Esophagus (tissue), 2 donors: ENCODE results near the gene INPP4A. TPM values are rescaled to one million over a fixed set of nuclear protein-coding genes. Genes with fewer than 3 reads are reported as not detected.

Source experiments
- H3K27ac ChIP-seq, 2 donors: one replicate each; pipeline ENCODE4 v1.5.1; 2013; ENCODE audit warnings: low read depth in 2 of 2, mild to moderate bottlenecking in 2 of 2, inconsistent platforms in 1 of 2, low read length in 1 of 2, moderate library complexity in 1 of 2
- H3K27me3 ChIP-seq, 2 donors: one replicate each; pipeline ENCODE4 v1.6.1; 2013; ENCODE audit warnings: low read length in 2 of 2, control low read depth in 1 of 2, mild to moderate bottlenecking in 1 of 2; ENCODE audit not compliant: insufficient read depth in 2 of 2, control insufficient read depth in 1 of 2
- H3K36me3 ChIP-seq, 2 donors: one replicate each; pipeline ENCODE4 v1.6.1; 2013; ENCODE audit warnings: low read length in 1 of 2; ENCODE audit not compliant: control insufficient read depth in 2 of 2, insufficient read depth in 2 of 2
- H3K4me1 ChIP-seq, 2 donors: one replicate each; pipeline ENCODE4 v1.6.1; 2013; ENCODE audit warnings: low read length in 1 of 2; ENCODE audit not compliant: control insufficient read depth in 2 of 2, insufficient read depth in 2 of 2
- H3K4me3 ChIP-seq, 2 donors: one replicate each; pipeline ENCODE4 v1.5.1; 2013; ENCODE audit warnings: low read length in 2 of 2, mild to moderate bottlenecking in 2 of 2, low read depth in 1 of 2, moderate library complexity in 1 of 2
- H3K9me3 ChIP-seq, 2 donors: one replicate each; pipeline ENCODE4 v1.6.1; 2013; ENCODE audit warnings: mild to moderate bottlenecking in 2 of 2, low read depth in 1 of 2, low read length in 1 of 2, moderate library complexity in 1 of 2; ENCODE audit not compliant: control insufficient read depth in 2 of 2, insufficient read depth in 1 of 2
- WGBS, 2 donors: extraction: QIAGEN DNeasy Blood & Tissue Kit; methylation state at CpG; one replicate each; pipeline ENCODE4 v1.1.7; 2013; 5-methylcytosine and 5-hydroxymethylcytosine counted together
- polyA plus RNA-seq, 2 donors: library from polyadenylated mRNA; stranded (reverse); fragments of 200-250 nt; gene quantifications; one replicate each; pipeline ENCODE4 v1.2.3, GENCODE V29; 2013
- donor health status: healthy with polysubstance abuse.
- donor health status: Bipolar disorder and iron deficiency.

Gene INPP4A
- polyA plus RNA-seq, 2 donors, result 3.4 to 3.8 TPM

DNA sequence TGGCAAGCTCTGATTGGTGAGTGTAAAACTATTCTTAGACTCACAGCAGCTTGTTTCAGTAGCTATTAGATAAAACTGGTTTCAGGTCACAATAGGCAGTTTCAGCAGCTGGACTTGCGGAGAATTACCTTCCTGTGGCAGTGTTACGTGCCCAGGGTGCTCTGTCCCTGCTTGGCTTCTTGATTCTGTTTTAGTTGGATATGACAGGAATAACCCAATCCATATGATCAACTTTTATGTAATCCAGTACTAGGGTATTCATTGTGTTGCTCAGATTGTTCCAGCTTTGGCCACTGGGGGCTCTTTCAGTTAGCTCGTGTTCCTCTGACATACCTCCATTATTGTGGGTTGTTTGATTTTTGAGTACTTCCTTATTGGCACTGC lies 43.1 kb downstream of the INPP4A start:
- 66% methylated on average over 3 of the region's 3 CpGs for whole genome bisulfite sequencing, 2 donors
- Histone ChIP-seq H3K4me1 (peaks cover 8 to 12% of the 10 kb centered on the region in 2 donors), H3K9me3 (no peaks in the 10 kb centered on the region), H3K36me3 (no peaks in the 10 kb centered on the region), H3K27me3 (no peaks in the 10 kb centered on the region), H3K27ac (no peak overlapping the region), H3K4me3 (no peak overlapping the region)

DNA sequence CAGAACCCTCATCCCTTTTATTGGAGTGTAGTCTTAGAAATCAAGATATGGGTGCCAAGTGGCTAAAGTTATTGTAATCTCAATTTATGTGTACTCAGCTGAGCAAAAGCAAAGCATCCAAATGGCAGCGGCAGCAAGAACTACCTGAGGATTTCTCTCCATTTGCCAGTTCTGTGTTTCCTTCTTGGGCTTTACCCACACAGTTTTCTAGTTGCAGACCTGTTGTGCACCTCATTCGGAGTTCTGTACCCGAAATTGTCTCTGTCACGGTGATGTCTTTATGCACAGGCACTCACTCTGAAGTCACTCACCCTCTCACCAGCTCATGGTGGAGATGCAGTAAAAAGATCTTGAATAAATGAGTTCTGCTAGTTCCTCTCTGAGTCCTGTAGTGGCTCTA lies 43.6 kb downstream of the INPP4A start:
- 88 to 96% methylated on average over 4 of the region's 4 CpGs for WGBS, 2 donors
- no peak overlapping the region for H3K4me3 ChIP-seq
- H3K9me3 ChIP-seq, result no peaks in the 10 kb centered on the region
- H3K27ac ChIP-seq, result no peak overlapping the region
- no peaks in the 10 kb centered on the region for H3K36me3 ChIP-seq
- no peaks in the 10 kb centered on the region for H3K27me3 ChIP-seq
- peaks cover 8 to 11% of the 10 kb centered on the region in 2 donors for H3K4me1 ChIP-seq

GRCh38 chr2:98489486-98489885 lies 44.8 kb downstream of the INPP4A start:
- H3K4me3 ChIP-seq, result no peak overlapping the region
- no peaks in the 10 kb centered on the region for H3K27me3 ChIP-seq
- 88 to 92% methylated on average over 3 of the region's 3 CpGs for WGBS, 2 donors
- no peaks in the 10 kb centered on the region for H3K36me3 ChIP-seq
- no peak overlapping the region for H3K27ac ChIP-seq
- H3K9me3 ChIP-seq, result no peaks in the 10 kb centered on the region
- peaks cover 3 to 5% of the 10 kb centered on the region in 2 donors for H3K4me1 ChIP-seq

- WGBS, 2 donors, result 85 to 89% methylated on average over 14 of the region's 14 CpGs
- H3K27me3 ChIP-seq, result no peaks in the 10 kb centered on the region
- H3K4me3 ChIP-seq, result no peak overlapping the region
- H3K4me1 ChIP-seq, result peaks cover 3 to 5% of the 10 kb centered on the region in 2 donors
- no peaks in the 10 kb centered on the region for H3K36me3 ChIP-seq
- no peak overlapping the region for H3K27ac ChIP-seq
- H3K9me3 ChIP-seq, result no peaks in the 10 kb centered on the region
Measured at GRCh38 chr2:98489971-98490962, 45.6 kb downstream of the INPP4A start.

DNA sequence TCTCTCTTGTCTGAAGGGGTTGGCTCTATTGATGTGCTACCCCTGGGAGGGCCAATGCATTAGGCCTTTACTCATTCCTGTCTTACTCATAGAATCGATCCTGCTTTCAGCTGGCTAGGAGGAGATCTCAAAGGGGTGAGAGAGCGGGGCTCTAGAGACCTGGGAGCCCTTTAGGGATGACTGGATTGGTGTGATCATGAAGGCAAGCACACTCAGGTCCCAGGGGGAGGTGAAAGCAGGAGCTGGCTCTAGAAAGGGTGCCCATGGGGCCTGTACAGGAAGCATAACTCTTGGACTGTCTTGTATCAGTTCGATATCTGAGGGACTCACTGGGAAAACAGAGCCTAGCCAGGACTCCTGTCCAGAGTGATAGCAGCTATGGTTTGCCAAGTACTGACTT lies 47.8 kb downstream of the INPP4A start:
- H3K27ac ChIP-seq, result peak overlapping the region in 1 of 2 donors; percentile 9
- H3K4me1 ChIP-seq, result peaks cover 2 to 3% of the 10 kb centered on the region in 2 donors
- 86 to 87% methylated on average over 3 of the region's 3 CpGs for WGBS, 2 donors
- H3K36me3 ChIP-seq, result no peaks in the 10 kb centered on the region
- no peaks in the 10 kb centered on the region for H3K27me3 ChIP-seq
- H3K4me3 ChIP-seq, result no peak overlapping the region
- no peaks in the 10 kb centered on the region for H3K9me3 ChIP-seq

- Histone ChIP-seq H3K27ac (no peak overlapping the region), H3K4me3 (no peak overlapping the region), H3K4me1 (peaks cover 0 to 3% of the 10 kb centered on the region in 2 donors), H3K36me3 (no peaks in the 10 kb centered on the region), H3K27me3 (no peaks in the 10 kb centered on the region), H3K9me3 (no peaks in the 10 kb centered on the region)
Measured at GRCh38 chr2:98494699-98495098, 50.0 kb downstream of the INPP4A start.

- Histone ChIP-seq H3K4me3 (no peak overlapping the region), H3K9me3 (no peaks in the 10 kb centered on the region), H3K27me3 (no peaks in the 10 kb centered on the region), H3K36me3 (no peaks in the 10 kb centered on the region), H3K4me1 (peaks cover 0 to under 1% of the 10 kb centered on the region in 2 donors), H3K27ac (no peak overlapping the region)
- 99 to 100% methylated on average over 4 of the region's 4 CpGs for WGBS, 2 donors
Measured at GRCh38 chr2:98496750-98497493, 52.3 kb downstream of the INPP4A start.

DNA sequence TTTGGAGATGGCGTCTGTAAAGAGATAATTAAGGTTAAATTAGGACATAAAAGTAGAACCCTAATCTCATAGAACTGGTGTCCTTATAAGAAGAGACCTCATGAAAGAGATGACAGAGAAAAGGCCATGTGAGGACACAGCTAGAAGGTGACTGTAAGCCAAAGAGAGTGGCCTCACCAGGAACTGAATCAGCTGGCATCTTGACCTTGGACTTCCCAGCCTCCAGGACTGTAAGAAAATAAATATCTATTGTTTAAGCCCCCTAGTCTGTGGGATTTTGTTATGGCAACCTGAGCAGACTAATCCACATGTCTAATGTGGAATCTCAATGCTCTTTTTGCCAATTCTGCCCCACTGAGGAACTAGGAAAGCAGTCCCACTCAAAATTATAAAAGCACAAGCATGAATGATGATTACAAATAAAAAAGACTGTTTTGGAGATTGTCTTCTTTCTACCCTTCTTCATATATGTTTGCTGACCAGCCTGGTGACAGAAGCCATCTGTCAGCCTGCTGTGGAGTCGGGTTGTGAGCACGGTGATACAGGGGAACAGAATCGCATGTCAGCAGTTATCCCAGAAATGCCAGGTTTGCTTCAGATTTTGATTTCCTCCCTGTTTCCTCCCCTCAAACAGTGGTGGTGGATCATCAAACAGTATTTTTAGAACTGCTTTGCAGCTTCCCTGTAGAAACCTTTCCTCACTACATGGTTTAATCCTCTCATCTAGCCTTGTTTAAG lies 54.2 kb downstream of the INPP4A start:
- peaks cover 0 to 8% of the 10 kb centered on the region in 2 donors for H3K4me1 ChIP-seq
- 75 to 85% methylated on average over 4 of the region's 4 CpGs for WGBS, 2 donors
- no peaks in the 10 kb centered on the region for H3K36me3 ChIP-seq
- no peak overlapping the region for H3K4me3 ChIP-seq
- no peak overlapping the region for H3K27ac ChIP-seq
- H3K27me3 ChIP-seq, result no peaks in the 10 kb centered on the region
- no peaks in the 10 kb centered on the region for H3K9me3 ChIP-seq

GRCh38 chr2:98500561-98500960 lies 55.9 kb downstream of the INPP4A start:
- Histone ChIP-seq H3K4me1 (peaks cover 0 to 8% of the 10 kb centered on the region in 2 donors), H3K9me3 (no peaks in the 10 kb centered on the region), H3K27ac (no peak overlapping the region), H3K27me3 (no peaks in the 10 kb centered on the region), H3K36me3 (no peaks in the 10 kb centered on the region), H3K4me3 (no peak overlapping the region)
- WGBS, 2 donors, result 90 to 93% methylated on average over 1 of the region's 1 CpG
